NK-92 (cell line): ENCODE measurements around the gene ACBD6.
"Not testable (repeated sequence)": the region's sequence is repeated elsewhere in the genome, so short reads cannot be mapped to it uniquely, and the experiment has no call there.

ENCODE experiments used
- DNase-seq: peaks from one replicate; lab custom pipeline; 2025; ENCODE audit not compliant: unreplicated experiment; lab: John Stamatoyannopoulos, UW

ACBD6 gene, protein sequence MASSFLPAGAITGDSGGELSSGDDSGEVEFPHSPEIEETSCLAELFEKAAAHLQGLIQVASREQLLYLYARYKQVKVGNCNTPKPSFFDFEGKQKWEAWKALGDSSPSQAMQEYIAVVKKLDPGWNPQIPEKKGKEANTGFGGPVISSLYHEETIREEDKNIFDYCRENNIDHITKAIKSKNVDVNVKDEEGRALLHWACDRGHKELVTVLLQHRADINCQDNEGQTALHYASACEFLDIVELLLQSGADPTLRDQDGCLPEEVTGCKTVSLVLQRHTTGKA

DNA sequence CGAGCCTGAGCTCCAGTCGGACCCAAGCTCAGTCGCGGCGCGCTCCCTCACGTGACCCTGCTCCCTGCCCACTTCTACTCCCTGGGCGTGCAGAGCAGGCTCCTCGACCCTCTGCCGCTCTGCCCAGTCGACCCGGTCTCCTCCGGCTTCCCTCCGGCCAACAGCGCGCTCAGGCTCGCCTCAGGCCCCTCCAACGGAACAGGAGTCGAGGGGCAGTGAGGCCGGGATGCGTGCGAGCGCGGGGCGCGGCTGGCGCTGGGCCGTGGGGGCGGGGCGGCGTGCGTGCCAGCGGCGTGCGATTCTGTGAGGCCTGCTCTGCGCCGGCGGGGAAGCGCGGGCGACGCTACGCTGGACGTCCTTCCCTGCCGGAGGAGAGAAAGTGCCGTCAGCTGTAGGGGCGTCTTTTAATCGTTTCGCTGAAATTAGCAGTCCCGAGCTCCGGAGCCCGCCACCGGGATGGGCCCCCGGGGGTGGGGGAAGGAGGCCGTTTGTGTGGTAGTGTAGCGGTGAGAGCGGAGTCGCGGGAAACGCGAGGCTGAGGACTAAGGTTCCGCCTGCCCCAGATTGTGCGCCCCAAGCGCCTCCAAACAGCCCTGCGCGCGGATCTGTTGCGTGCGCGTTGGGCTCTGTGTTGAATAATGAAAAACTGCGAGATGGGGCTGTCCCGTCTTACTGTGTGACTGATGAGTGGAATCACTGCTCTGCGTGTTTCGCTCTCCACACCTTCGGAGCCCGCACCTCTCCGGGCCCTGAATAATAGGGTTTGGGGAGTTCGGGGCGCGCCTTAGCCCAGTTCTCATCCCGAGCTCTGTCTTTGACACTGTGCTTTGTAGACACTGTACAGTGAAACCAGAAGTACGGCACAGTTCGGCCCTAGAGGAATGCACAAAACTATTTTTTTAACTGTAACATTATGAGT, at the start of gene ACBD6:
TSS of gene ACBD6 (minus strand) at position 217 of the 919 bp plus-strand sequence. CDS start 311 bp downstream, outside the sequence.
- no peak for DNase-seq

DNA sequence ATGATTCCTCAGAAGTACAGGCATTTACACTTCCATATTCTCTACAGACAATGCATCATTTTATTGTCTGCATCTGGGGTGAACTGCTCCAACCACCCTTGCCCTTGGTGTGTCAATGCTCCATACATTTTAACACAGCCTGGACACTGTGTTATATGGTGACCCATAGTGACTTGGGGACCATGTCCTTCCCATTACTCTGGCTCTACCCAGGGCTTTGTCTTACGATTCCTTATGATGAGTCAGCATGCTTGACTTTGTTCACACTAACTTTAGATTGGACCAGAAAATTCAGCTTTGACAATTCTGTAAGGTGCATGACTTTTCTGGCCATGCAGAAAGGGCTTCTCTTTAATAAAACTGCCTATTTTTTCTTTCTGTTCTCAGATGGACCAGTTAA, 49.6 kb upstream of the ACBD6 start:
- DNase-seq, result no peak

DNA sequence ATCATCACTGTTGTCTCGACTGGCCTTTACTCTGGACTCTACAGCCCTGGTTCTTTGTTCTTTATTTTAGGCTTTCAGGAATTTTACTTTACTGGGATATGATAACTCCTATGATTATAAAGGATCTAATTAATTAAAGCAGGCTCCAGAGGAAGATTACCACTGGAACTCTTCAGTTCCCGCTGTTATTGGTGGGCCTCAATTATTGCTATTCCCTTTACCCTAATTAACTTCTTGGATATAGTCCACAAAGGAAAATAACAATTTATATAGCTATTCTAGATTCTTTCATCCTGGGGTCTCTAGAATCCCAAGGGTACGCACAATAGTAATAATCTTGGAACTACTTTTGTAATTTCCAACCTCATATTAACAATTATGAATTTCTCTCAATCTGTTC, 47.9 kb upstream of the ACBD6 start:
- no peak for DNase-seq

DNA sequence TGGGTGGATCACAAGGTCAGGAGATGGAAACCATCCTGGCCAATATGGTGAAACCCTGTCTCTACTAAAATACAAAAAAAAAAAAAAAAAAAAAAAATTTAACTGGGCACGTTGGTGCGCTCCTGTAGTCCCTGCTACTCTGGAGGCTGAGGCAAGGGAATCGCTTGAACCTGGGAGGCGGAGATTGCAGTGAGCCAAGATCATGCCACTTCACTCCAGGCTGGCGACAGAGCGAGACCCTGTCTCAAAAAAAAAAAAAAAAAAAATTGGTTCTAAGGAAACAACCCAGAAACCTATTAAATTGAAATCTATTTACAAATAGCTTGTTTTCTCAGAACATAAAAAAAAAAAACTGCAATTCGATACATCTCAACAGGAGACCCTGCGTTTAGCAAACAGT, 47.4 kb upstream of the ACBD6 start:
- not testable (repeated sequence) for DNase-seq

DNA sequence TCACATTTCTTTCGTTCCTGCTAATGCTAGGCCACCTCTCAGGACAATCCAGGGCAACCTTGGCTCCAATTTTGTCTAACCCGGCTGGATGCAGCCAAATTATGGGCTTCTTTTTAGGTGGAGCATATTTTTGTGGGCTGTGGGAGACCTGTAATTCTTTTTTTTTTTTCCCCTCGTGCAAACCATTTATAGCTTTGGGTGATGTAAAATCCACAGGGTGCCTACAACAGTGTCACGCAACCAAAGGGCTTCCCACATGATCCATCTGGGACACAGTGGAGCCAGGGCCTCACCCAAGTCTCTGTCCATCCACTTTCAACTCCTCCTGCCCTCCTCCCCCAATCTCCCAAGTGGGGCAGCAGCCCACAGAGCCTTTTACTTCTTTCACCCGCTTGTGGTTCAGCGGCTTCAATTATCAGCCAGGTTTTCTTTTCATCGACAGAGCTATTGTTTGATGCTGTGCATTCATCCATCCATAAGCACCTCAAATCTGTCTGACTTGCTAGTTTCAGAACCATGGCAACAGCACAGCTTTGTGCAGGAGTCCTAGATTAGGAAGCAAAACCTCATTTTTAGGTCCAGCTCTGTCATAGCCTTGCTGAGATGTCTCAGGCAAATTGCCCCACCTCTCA, 46.4 kb upstream of the ACBD6 start:
- DNase-seq, result no peak

DNA sequence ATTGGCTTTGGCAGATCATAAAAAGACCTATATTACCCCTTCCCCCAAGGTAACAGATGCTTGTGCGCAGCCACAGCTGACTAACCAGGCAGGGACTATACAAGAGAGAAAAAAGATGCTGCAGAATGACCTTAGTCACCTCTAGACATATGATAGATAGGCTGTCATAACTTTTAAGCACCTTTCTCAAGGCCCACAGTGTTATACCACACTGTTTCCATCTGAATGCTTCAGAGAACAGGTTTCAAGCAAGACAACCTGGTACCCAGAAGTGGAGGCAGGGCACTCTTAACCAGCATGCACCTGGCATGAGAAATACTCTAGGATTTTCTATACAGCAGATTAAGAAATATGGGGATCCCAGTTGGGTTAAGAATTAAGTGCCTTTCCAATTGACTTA, 43.6 kb upstream of the ACBD6 start:
- DNase-seq, result no peak

DNA sequence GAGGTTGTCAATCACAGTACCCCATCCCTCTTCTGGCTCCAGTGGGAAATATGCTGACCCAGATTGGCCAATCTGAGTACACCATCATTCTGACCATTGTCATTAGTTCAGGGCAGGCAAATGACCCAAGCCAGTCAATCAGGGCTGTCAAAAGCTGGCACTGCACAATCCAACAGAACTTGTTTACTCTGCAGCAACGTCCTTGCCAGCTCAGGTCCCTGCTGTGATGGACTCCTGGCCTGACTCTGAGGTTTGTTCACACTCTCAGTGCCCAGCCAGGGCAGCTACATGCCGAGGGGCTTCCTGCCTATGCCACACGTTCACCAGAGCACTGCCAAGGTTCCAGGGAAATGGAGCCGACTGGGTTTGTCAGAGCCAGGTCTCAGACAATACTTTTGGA, 41.7 kb upstream of the ACBD6 start:
- DNase-seq, result no peak

DNA sequence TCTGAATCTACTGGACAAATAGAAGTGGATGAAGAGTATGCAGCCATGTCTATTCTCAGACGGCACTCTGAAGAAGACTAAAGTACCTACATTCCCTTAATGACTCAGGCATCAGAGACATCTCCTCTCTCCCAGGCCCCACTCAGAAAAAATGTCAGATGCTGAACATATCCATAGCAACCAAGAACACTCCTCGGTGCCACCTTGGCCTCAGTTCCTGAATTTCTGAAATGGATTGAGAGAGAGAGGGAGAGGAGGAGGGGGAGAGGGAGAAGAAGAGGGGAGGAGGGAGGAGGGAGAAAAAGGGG, 40.4 kb upstream of the ACBD6 start:
- no peak for DNase-seq

DNA sequence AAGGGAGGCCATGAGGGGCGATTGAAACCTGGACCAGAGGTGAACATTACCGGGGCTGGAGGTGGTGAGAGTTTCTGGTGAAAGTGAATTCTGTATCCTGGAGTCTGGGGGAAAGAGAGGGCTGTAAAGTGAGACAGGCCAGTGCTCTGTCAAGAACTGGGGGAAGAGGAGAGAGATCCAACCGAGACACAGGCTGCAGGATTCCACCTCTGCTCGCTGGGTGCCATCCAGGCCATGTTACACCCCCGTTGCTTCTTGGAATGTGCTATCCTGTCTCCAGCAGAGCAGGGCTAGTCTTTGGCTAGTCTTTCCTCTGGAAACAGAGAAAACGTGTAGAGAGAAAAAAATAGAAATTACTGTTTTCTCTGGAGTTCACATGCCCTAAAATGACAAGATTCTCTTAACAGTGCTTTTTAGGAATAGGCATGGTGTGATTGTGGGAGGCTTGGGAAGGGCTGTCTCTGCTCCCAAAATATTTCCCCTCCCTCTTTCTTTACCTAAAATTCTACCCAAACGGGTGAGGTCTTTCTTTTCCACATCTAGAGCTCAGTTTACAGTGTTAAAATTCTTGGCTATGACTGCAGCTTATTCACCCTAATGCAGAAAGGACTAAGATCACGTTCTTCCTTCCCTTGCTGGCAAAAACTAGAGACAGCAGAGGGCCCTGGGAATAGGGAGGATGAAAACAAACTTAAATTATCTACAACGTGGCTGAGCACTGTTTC, 39.9 kb upstream of the ACBD6 start:
- no peak for DNase-seq

DNA sequence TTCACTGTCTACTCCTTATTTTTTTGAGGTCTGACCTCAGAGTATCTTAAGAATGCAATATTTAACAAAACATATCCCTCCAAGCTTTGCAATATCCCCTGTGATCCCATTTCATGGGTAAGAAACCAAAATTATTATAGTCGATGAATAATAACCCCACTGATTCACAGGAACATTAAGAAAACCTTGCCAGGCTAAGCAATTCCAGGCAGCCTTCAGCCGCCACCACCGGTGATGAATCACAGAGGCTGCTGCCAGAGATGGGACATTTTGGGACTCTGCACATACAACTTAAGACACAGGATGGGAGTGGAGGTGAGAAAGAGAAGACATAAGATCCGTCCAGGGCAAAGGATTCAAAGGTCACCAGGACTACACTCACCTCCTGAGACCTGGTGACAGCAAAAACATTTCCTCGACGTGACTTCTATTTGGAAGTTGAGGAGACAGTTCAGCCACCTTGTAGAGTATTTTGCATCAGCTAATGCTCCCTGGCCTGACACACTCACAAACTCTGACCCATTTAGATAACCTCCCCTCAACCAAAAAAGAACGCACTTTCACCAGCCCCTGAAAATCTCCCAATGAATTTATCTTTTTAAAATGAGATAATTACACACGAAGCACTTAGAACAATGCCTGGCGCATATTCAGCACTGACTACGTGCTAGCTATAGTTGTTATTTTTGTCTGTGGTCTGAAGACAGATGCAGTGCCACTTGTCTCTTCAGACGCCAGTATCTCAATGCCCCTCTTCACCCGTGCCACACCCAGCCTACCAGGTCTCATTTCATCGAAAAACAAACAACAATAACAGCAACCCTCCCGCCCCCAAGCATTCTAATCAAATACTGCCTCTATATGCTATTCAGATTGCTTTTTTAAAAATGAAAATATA, 38.6 kb upstream of the ACBD6 start:
- DNase-seq, result no peak

DNA sequence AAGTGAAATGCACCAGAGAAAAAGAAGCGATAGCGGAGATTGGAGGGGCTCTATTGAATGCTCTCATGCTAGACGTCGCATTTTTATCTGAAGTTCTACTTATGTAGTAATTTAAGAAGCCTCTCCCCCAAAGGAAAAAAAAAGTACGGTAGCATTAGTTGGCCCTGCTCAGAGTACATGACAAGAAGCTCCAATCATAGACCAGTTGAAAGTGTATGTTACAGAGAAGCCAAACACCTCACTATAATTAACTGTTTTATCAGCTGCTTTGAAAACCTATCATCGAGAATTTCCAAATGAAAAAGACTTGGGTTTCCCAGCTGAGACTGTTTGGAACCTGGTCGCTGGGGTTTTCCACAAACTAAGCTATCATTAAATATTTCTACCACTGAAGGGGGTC, 36.8 kb upstream of the ACBD6 start:
- no peak for DNase-seq

DNA sequence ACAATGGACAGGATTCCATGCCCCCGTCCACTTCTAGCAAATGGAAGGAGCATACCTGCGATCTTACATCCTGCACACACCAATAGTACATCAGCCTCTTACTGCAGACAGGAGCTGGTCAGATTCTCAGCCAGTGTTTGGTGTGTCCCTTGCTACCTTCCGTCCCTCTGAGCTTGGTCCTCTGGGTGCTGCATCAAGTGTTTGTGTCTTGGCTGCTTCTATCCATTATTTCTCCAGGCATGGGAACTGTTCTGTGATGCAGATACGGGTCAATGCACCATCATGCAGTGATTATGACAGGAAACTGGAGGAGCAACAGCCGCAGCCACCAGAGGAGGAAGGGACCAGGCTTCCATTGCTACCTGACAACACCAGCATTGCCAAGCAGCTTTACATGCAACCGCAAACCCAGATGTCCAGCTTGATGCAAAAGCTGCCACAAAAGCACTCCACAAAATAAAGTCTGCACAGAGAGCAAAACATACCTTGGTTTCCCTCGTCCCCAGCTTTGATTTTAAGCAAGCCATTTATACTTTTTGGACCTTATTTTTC, 34.5 kb upstream of the ACBD6 start:
- no peak for DNase-seq

DNA sequence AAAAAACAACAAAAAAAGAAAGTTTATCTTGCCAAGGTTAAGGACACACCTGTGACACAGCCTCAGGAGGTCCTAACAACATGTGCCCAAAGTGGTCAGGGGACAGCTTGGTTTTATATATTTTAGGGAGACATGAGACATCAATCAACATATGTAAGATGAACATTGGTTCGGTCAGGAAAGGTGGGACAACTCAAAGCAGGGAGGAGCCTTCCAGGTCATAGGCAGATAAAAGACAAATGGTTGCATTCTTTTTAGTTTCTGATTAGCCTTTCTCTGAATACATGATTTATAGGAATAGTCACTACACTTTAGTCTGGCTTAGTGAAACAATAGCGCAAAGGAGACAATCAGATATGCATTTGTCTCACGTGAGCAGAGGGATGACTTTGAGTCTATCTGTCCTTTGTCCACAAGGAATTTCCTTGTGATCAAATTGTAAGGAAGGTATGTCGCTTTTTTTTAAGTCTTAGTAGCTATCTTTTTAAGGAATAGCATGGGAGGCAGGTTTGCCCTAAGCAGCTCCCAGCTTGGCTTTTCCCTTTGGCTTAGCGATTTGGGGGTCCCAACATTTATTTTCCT, 33.1 kb upstream of the ACBD6 start:
- no peak for DNase-seq

DNA sequence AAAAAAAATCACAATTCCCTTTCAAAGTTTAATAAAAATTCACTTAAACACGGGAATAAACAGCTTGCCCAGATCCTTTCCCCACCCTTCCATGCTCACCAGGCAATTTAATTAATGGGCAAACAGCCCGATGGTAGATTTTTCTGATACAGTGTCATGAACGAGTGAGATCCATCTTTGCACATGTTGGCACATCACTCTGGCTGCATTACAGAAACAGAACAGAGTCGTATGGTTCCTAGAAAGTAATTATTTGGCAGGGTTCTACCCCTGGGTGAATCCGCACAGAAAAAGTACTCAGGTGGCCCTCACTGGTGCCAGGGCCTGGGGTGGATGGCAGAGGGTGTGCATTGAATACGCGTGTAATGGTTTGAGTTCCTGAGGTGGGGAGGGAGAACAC, 31.8 kb upstream of the ACBD6 start:
- DNase-seq, result no peak

DNA sequence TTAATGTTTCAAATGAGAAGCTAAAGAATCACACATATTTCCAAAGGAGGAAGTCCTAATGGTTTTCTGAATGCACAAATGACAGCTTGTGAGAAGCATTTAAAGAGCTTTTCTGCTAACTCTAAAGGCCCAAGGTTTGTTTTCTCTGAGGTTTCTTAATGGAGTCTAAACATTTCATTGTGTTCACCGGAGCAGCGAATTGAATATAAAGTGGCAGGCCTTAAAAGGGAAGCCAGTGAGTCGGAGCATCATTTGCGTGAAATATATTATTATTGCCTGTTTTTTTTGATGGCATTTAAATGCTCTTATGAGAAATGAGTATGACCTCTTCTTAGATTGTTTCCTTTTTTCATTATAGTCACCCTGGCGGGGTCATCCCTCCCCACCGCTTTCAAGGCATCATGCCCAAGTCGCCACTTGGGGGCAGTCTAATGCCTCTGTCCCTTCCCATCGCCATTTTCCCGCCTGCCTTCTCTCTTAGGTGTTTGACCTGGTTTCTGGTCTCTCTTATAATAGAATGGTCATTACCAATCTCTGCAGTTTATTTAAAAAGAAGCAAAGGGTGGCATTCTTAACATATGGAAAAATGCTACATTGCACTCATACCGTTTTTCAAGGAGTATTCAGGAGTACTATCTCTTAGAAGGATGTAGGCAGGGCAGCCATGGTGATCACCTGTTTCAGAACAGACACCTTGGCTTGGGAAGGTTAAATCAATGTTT, 31.1 kb upstream of the ACBD6 start:
- DNase-seq, result no peak

DNA sequence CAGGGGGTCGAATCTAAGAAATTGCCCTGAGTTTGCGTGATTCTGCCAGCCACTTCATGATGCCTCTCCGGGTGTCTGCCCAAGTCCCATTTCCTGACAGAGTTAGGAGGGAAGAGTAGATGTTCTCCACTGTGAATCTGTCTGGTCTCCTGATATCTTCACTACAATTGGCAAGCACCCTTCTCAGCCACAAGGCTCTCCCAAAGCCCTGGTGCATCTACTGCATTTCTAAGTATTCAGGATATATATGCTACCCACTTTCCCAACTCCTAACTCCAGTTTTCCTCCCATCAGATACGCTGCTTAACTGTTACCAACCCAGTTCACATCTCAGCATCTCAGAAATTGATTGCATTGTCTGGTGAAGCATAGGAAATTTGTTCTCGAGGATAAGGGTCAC, 30.5 kb upstream of the ACBD6 start:
- no peak for DNase-seq

DNA sequence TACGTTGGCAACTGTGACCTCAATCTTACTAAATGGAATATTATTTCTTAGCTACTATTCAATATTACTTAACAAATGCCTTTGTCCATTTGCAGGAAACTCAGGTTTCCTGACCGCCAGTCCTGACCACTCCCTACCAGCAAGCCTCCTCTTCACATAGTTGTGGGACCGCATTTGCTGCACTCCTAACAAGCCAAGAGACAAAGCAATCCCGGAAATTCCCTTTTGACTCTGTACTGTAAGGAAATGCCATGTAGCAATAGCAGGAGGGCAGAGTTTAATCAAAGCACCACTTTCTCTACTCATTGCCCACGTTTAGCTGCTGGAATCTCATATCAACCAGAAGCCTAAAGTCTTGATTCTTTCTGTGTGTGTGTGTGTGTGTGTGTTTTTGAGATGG, 28.1 kb upstream of the ACBD6 start:
- DNase-seq, result no peak

DNA sequence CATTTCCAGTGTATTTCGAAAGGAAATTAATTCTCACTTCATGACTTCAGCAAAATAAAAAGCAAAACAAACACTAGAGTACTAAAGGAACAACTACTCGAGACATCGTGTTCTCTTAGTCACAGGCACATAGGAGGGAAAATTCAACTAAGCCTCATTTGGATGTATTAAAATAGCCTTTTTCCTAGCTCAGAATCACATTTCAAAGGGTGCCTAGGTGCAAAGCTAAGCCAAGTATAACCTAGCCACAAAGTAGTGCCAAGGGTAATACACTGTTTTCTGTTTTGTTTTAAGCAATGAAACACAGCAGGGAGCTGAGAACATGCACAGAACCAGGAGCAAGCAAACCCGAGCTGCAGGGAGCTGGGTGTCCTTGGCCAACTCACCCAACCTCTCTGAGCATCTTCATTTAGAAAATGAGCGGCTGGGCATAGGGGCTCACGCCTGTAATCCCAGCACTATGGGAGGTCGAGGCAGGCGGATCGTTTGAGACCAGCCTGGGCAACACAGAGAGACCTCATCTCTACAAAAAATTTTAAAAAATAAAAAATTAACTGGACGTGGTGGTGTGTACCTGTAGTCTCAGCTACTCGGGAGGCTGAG, 26.6 kb upstream of the ACBD6 start:
- DNase-seq, result no peak
